Panc1 (cell line): ENCODE results near the gene CALML4. TPM values are rescaled to one million over a fixed set of nuclear protein-coding genes. Genes with fewer than 3 reads are reported as not detected.

ENCODE experiments used
- ATAC-seq: fragments of 200-7000 bp; cut with Tn5 transposase; 2 replicates; pipeline ENCODE4 v1.9.1; 2020; ENCODE audit warnings: mild to moderate bottlenecking, moderate library complexity
- BruUV-seq: library from RNA; stranded (reverse); fragments of 400-500 nt; replicated peaks from 2 replicates; lab custom pipeline; 2021; lab: Mats Ljungman, UMichigan
- CTCF ChIA-PET: fragments of 300-600 bp; sonication (Branson Sonifier 250); formaldehyde crosslinking; loops from one replicate; lab custom pipeline; 2022; ENCODE audit warnings: antibody characterized with exemption; lab: Charles Lee
- POLR2A ChIA-PET: fragments of 300-600 bp; sonication (Branson Sonifier 250); formaldehyde crosslinking; loops from one replicate; lab custom pipeline; 2022; ENCODE audit warnings: antibody characterized with exemption; lab: Charles Lee
- DNase-seq: peaks from one replicate; pipeline ENCODE4 v3.0.0-alpha.2; 2010; ENCODE audit warnings: low read depth, low spot score
- H3K27ac ChIP-seq: 2 replicates; pipeline ENCODE4 v1.5.1; 2011; ENCODE audit warnings: mild to moderate bottlenecking, low read length, inconsistent platforms
- H3K27me3 ChIP-seq: fragments of 200-500 bp; sonication (Bioruptor generic); 2 replicates; pipeline ENCODE4 v1.6.0; 2014; ENCODE audit warnings: low read length, inconsistent platforms; ENCODE audit not compliant: control insufficient read depth, insufficient read depth
- H3K36me3 ChIP-seq: fragments of 200-500 bp; sonication (Bioruptor generic); 2 replicates; pipeline ENCODE4 v1.5.1; 2014; ENCODE audit warnings: inconsistent platforms, mild to moderate bottlenecking, low read length, moderate library complexity; ENCODE audit not compliant: control insufficient read depth, insufficient read depth
- H3K4me1 ChIP-seq: 2 replicates; pipeline ENCODE4 v1.5.1; 2011; ENCODE audit warnings: inconsistent platforms, mild to moderate bottlenecking, low read length, moderate library complexity; ENCODE audit not compliant: control insufficient read depth, insufficient read depth
- H3K4me3 ChIP-seq, 2 experiments: 2 replicates each; pipeline ENCODE4 v1.5.1; 2011 to 2012; ENCODE audit warnings: low read depth in 2 of 2, low read length in 2 of 2, mild to moderate bottlenecking in 2 of 2, inconsistent platforms in 1 of 2, moderate library complexity in 1 of 2
- H3K9me3 ChIP-seq: fragments of 200-500 bp; sonication (Bioruptor generic); 2 replicates; pipeline ENCODE4 v1.5.1; 2014; ENCODE audit warnings: low read depth, mild to moderate bottlenecking, inconsistent platforms, low read length, moderate library complexity; ENCODE audit not compliant: control insufficient read depth, insufficient read depth
- CTCF ChIP-seq: fragments of 450-650 bp; IDR thresholded peaks from 2 replicates; pipeline ENCODE4 v1.5.1; 2017; ENCODE audit warnings: mild to moderate bottlenecking
- POLR2AphosphoS5 ChIP-seq: IDR thresholded peaks from 2 replicates; pipeline ENCODE4 v1.6.1; 2012; ENCODE audit warnings: mild to moderate bottlenecking, low read depth, low read length, moderate library complexity
- REST ChIP-seq, 2 experiments: IDR thresholded peaks; 2 replicates each; pipeline ENCODE4 v1.6.1; 2011 to 2012; ENCODE audit warnings: low read depth in 2 of 2, control low read depth in 1 of 2, low read length in 1 of 2, mild to moderate bottlenecking in 1 of 2, moderate library complexity in 1 of 2; ENCODE audit not compliant: insufficient read depth in 1 of 2
- SIN3A ChIP-seq: IDR thresholded peaks from 2 replicates; pipeline ENCODE4 v1.6.1; 2012; ENCODE audit warnings: low read depth, mild to moderate bottlenecking, low read length, moderate library complexity, borderline replicate concordance; ENCODE audit not compliant: insufficient read depth
- TCF7L2 ChIP-seq: IDR thresholded peaks from 2 replicates; pipeline ENCODE4 v1.6.1; 2011; ENCODE audit warnings: mild to moderate bottlenecking, low read depth, low read length, inconsistent platforms
- in situ Hi-C: cut with HindIII; loops from 2 replicates; pipeline ENCODE4 v1.10.0; 2016; ENCODE audit warnings: low sequenced_read_pairs, low pct_unique_long_range_greater_than_20kb
- intact Hi-C: fragments of 100-400 bp; cut with micrococcal nuclease; formaldehyde crosslinking; loops from one replicate; pipeline ENCODE4 v1.10.0; 2022; ENCODE audit not compliant: unreplicated experiment
- total RNA-seq: library from RNA; stranded (reverse); gene quantifications from one replicate; pipeline ENCODE4 v1.2.1, GENCODE V29; 2021; ENCODE audit not compliant: unreplicated experiment

The CALML4 gene
- total RNA-seq, 1 experiment from 2014 or later = 5.4 TPM

GRCh38 chr15:68207176-68207935, 2.2 kb upstream of the CALML4 start:
- intact Hi-C loops = no loop called here

GRCh38 chr15:68206711-68207151, 1.6 kb upstream of the CALML4 start:
- ATAC-seq = no peak
- no peaks in the 10 kb centered on the region for H3K36me3 ChIP-seq
- no peaks in the 10 kb centered on the region for H3K27me3 ChIP-seq
- H3K4me1 ChIP-seq = peaks cover 11% of the 10 kb centered on the region
- no peaks in the 10 kb centered on the region for H3K9me3 ChIP-seq
- TF ChIP-seq CTCF (no peak), REST (IDR thresholded peaks at IDR 0.05; ENCODE audit: insufficient read depth in 1 of 2, low read depth in 2 of 2, low read length in 1 of 2) (no peak), POLR2AphosphoS5 (no peak), SIN3A (no peak)
- intact Hi-C loops = no loop called here
- no peak overlapping the region for H3K4me3 ChIP-seq
- no peak overlapping the region for H3K27ac ChIP-seq
- in situ Hi-C loops = no loop called here
- CTCF ChIA-PET = no interaction called here
- BruUV-seq = no TSS peak
- POLR2A ChIA-PET = no interaction called here
- no peak for DNase-seq

More at GRCh38 chr15:68207176-68207935, 2.2 kb upstream of the CALML4 start:
- CTCF ChIA-PET = no interaction called here
- ATAC-seq (no peak), DNase-seq (no peak)
- Histone ChIP-seq H3K36me3 (no peaks in the 10 kb centered on the region), H3K27ac (no peak overlapping the region), H3K9me3 (no peaks in the 10 kb centered on the region), H3K4me3 (no peak overlapping the region), H3K27me3 (no peaks in the 10 kb centered on the region), H3K4me1 (peaks cover 11% of the 10 kb centered on the region)
- TF ChIP-seq CTCF = no peak
- no peak for TF ChIP-seq TCF7L2
- TF ChIP-seq SIN3A = no peak
- TF ChIP-seq REST (IDR thresholded peaks at IDR 0.05; ENCODE audit: insufficient read depth in 1 of 2, low read depth in 2 of 2, low read length in 1 of 2) = no peak
- no peak for TF ChIP-seq POLR2AphosphoS5
- in situ Hi-C loops = no loop called here
- BruUV-seq = TSS peak; percentile 54
- POLR2A ChIA-PET = no interaction called here
